ENCODE results near the gene SLC50A1. TPM values are rescaled to one million over a fixed set of nuclear protein-coding genes. Genes with fewer than 3 reads are reported as not detected.

SLC50A1 gene
- total RNA-seq, 1 experiment from 2014 or later = 67.4 TPM

DNA sequence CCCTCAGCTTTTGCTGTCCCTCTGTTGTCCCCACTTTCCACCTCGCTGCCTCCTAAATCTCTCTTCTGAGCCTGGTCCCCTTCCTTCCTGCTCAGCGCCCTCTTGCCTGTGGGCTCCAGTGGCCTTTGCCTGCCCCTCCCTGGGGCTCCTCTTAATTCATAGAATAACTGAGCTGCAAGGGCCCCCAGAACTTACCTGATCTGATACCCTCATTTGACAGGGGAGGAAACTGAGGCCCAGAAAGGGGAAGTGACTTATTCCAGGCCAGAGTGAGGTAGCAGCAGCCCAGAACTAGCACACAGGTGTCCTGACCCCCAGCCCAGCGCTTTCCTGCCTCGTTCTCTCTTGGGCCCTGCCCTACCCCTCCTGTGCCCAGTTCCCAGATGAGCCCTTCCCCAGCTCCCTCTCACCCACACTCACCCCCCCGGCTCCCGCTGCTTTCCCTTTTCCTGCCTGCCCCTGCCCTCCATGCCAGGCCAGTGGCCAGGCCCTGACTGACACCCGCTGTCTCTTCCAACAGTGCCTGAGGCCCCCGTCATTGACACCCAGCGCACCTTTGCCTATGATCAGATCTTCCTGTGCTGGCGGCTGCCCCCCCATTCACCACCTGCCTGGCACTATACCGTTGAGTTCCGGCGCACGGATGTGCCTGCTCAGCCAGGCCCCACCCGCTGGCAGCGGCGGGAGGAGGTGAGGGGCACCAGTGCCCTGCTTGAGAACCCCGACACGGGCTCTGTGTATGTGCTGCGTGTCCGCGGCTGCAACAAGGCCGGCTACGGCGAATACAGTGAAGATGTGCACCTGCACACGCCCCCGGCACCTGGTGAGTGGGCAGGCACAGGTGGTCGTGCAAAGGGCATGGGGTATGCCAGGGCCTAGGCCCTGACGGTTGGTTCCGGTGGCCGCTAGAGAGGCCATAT lies 43.7 kb downstream of the SLC50A1 start:
- H3K9me3 ChIP-seq (ENCODE audit: control insufficient read depth, insufficient read depth, low read depth, low read length) = no peaks in the 10 kb centered on the region
- POLR2A ChIA-PET = no interaction called here
- no peaks in the 10 kb centered on the region for H3K36me3 ChIP-seq (ENCODE audit: control insufficient read depth, insufficient read depth, low read length)

DNA sequence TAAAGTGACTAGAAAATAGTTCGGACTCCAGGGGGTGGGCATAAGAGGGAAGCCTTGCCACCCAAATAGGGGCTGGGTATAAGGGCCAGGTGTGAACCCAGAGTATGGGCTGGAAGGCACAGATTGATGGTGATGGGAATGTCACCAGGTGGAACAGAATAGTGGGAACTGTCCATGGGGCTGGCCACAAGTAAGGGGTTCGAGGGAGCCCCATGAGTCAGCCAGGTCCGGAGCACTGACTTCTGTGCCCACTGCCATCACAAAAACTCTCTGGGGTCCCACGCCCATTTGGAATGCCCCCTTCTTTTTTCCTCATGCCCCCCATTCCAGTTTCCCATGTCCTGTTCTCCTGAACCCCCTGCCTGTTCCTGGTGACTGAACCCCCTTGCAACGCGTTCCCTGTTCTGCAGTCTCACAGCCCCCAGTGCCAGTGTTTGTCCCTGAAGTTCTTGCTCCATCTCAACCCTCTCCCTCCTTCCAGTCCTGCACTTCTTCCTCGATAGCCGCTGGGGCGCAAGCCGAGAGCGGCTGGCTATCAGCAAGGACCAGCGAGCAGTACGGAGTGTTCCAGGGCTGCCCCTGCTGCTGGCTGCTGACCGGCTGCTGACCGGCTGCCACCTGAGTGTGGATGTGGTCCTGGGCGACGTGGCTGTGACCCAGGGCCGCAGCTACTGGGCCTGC lies 45.9 kb downstream of the SLC50A1 start:
- no TSS peak for BruUV-seq (replicated peaks)
- ChIA-PET CTCF (no interaction called here), POLR2A (no interaction called here)

More for the DNA sequence above, 43.7 kb downstream of the SLC50A1 start:
- ATAC-seq = no peak
- in situ Hi-C loops (cut with HindIII; ENCODE audit: low pct_unique_long_range_greater_than_20kb, low sequenced_read_pairs) = no loop called here
- DNase-seq (ENCODE audit: low read depth, low spot score) = no peak
- no peaks in the 10 kb centered on the region for H3K27me3 ChIP-seq (ENCODE audit: control insufficient read depth, insufficient read depth, low read length)
- TF ChIP-seq POLR2AphosphoS5 (IDR thresholded peaks at IDR 0.05; ENCODE audit: low read depth, low read length) (no peak), TCF7L2 (IDR thresholded peaks at IDR 0.05; ENCODE audit: low read depth, low read length) (no peak), SIN3A (IDR thresholded peaks at IDR 0.05; ENCODE audit: borderline replicate concordance, insufficient read depth, low read depth, low read length) (no peak)
- TF ChIP-seq, protein P1, sequence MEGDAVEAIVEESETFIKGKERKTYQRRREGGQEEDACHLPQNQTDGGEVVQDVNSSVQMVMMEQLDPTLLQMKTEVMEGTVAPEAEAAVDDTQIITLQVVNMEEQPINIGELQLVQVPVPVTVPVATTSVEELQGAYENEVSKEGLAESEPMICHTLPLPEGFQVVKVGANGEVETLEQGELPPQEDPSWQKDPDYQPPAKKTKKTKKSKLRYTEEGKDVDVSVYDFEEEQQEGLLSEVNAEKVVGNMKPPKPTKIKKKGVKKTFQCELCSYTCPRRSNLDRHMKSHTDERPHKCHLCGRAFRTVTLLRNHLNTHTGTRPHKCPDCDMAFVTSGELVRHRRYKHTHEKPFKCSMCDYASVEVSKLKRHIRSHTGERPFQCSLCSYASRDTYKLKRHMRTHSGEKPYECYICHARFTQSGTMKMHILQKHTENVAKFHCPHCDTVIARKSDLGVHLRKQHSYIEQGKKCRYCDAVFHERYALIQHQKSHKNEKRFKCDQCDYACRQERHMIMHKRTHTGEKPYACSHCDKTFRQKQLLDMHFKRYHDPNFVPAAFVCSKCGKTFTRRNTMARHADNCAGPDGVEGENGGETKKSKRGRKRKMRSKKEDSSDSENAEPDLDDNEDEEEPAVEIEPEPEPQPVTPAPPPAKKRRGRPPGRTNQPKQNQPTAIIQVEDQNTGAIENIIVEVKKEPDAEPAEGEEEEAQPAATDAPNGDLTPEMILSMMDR (IDR thresholded peaks at IDR 0.05) = no peak
- TF ChIP-seq, protein P2, sequence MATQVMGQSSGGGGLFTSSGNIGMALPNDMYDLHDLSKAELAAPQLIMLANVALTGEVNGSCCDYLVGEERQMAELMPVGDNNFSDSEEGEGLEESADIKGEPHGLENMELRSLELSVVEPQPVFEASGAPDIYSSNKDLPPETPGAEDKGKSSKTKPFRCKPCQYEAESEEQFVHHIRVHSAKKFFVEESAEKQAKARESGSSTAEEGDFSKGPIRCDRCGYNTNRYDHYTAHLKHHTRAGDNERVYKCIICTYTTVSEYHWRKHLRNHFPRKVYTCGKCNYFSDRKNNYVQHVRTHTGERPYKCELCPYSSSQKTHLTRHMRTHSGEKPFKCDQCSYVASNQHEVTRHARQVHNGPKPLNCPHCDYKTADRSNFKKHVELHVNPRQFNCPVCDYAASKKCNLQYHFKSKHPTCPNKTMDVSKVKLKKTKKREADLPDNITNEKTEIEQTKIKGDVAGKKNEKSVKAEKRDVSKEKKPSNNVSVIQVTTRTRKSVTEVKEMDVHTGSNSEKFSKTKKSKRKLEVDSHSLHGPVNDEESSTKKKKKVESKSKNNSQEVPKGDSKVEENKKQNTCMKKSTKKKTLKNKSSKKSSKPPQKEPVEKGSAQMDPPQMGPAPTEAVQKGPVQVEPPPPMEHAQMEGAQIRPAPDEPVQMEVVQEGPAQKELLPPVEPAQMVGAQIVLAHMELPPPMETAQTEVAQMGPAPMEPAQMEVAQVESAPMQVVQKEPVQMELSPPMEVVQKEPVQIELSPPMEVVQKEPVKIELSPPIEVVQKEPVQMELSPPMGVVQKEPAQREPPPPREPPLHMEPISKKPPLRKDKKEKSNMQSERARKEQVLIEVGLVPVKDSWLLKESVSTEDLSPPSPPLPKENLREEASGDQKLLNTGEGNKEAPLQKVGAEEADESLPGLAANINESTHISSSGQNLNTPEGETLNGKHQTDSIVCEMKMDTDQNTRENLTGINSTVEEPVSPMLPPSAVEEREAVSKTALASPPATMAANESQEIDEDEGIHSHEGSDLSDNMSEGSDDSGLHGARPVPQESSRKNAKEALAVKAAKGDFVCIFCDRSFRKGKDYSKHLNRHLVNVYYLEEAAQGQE (IDR thresholded peaks at IDR 0.05; ENCODE audit: insufficient read depth in 1 of 2, low read depth in 2 of 2, low read length in 1 of 2) = no peak
- intact Hi-C loops (cut with micrococcal nuclease; ENCODE audit: unreplicated experiment) = no loop called here
- BruUV-seq (replicated peaks) = no TSS peak
- peaks cover 6% of the 10 kb centered on the region for H3K4me1 ChIP-seq (ENCODE audit: control insufficient read depth, insufficient read depth, low read length)
- H3K4me3 ChIP-seq (ENCODE audit: low read depth in 2 of 2, low read length in 2 of 2) = no peak overlapping the region
- no peak overlapping the region for H3K27ac ChIP-seq (ENCODE audit: low read length)
- CTCF ChIA-PET = interaction anchor here (0.6 kb wide), 2 partner anchors 9 to 89 kb away, joined by 3 to 4 read pairs; no protein-coding TSS in a partner anchor

More for the DNA sequence above, 45.9 kb downstream of the SLC50A1 start:
- intact Hi-C loops (cut with micrococcal nuclease; ENCODE audit: unreplicated experiment) (no loop called here), in situ Hi-C loops (cut with HindIII; ENCODE audit: low pct_unique_long_range_greater_than_20kb, low sequenced_read_pairs) (no loop called here)
- TF ChIP-seq POLR2AphosphoS5 (IDR thresholded peaks at IDR 0.05; ENCODE audit: low read depth, low read length) (no peak), SIN3A (IDR thresholded peaks at IDR 0.05; ENCODE audit: borderline replicate concordance, insufficient read depth, low read depth, low read length) (no peak), TCF7L2 (IDR thresholded peaks at IDR 0.05; ENCODE audit: low read depth, low read length) (no peak)
- TF ChIP-seq, protein P1 (IDR thresholded peaks at IDR 0.05) = no peak
- H3K4me3 ChIP-seq (ENCODE audit: low read depth in 2 of 2, low read length in 2 of 2) = no peak overlapping the region
- no peak for DNase-seq (ENCODE audit: low read depth, low spot score)
- H3K4me1 ChIP-seq (ENCODE audit: control insufficient read depth, insufficient read depth, low read length) = peaks cover 3% of the 10 kb centered on the region
- no peak overlapping the region for H3K27ac ChIP-seq (ENCODE audit: low read length)
- ATAC-seq = no peak
- no peaks in the 10 kb centered on the region for H3K9me3 ChIP-seq (ENCODE audit: control insufficient read depth, insufficient read depth, low read depth, low read length)
- no peaks in the 10 kb centered on the region for H3K27me3 ChIP-seq (ENCODE audit: control insufficient read depth, insufficient read depth, low read length)
- H3K36me3 ChIP-seq (ENCODE audit: control insufficient read depth, insufficient read depth, low read length) = no peaks in the 10 kb centered on the region

Data from Panc1 (cell line).